Kidney (tissue), 14 donors: ENCODE data around the gene ENPP1. TPM values are rescaled to one million over a fixed set of nuclear protein-coding genes. Genes with fewer than 3 reads are reported as not detected.

Source experiments
- DNase-seq, 5 donors: peaks; one replicate each; pipeline ENCODE4 v3.0.0-alpha.2; 2013 to 2020
- FAIRE-seq: peaks from 2 replicates; lab custom pipeline; 2012; peaks lifted over from hg19 to GRCh38; lab: Jason Lieb, UNC
- H3K27ac ChIP-seq, 2 donors: one replicate each; pipeline ENCODE4 v1.7.0; 2013; ENCODE audit warnings: low read depth in 2 of 2, low read length in 2 of 2, inconsistent platforms in 1 of 2
- H3K27me3 ChIP-seq: one replicate; pipeline ENCODE4 v1.7.1; 2013; ENCODE audit warnings: low read length, inconsistent platforms; ENCODE audit not compliant: control insufficient read depth, insufficient read depth
- H3K36me3 ChIP-seq, 3 donors: one replicate each; pipeline versions ENCODE4 v1.7.0 to v1.7.1; 2013; ENCODE audit warnings: low read length in 3 of 3, control low read depth in 1 of 3, inconsistent platforms in 1 of 3; ENCODE audit not compliant: insufficient read depth in 3 of 3, control insufficient read depth in 2 of 3
- H3K4me1 ChIP-seq, 3 donors: one replicate each; pipeline versions ENCODE4 v1.7.0 to v1.7.1; 2013; ENCODE audit warnings: low read length in 3 of 3, inconsistent platforms in 1 of 3, low read depth in 1 of 3; ENCODE audit not compliant: control insufficient read depth in 2 of 3, insufficient read depth in 2 of 3
- H3K4me3 ChIP-seq, 3 donors: one replicate each; pipeline versions ENCODE4 v1.7.0 to v1.8.1; 2013; ENCODE audit warnings: low read length in 3 of 3, control low read depth in 1 of 3, inconsistent platforms in 1 of 3
- H3K9ac ChIP-seq, 3 donors: one replicate each; pipeline versions ENCODE4 v1.7.0 to v1.7.1; 2013; ENCODE audit warnings: low read length in 3 of 3, control low read depth in 1 of 3, inconsistent platforms in 1 of 3
- H3K9me3 ChIP-seq, 3 donors: one replicate each; pipeline versions ENCODE4 v1.7.0 to v1.7.1; 2013; ENCODE audit warnings: low read length in 3 of 3, control low read depth in 1 of 3, inconsistent platforms in 1 of 3; ENCODE audit not compliant: control insufficient read depth in 2 of 3, insufficient read depth in 1 of 3
- CTCF ChIP-seq: IDR thresholded peaks from 3 replicates; pipeline ENCODE4 v1.5.1; 2012; ENCODE audit warnings: mild to moderate bottlenecking, moderate library complexity, borderline replicate concordance; ENCODE audit not compliant: insufficient read depth; ENCODE audit errors: extremely low read depth
- intact Hi-C: fragments of 100-400 bp; cut with DNase I; formaldehyde crosslinking; loops from one replicate; pipeline ENCODE4 v1.11.1; 2022
- microRNA-seq: library from miRNA; unstranded; fragments of <30 nt; microRNA quantifications from one replicate; pipeline ENCODE4 v1.2.0, GENCODE V29; 2020
- polyA plus RNA-seq: library from polyadenylated mRNA; stranded (reverse); fragments of 350-450 nt; fragmentation: Illumina TruSeq; extraction: RNeasy Lipid Tissue Mini Kit (QIAGEN cat#74804); gene quantifications from one replicate; pipeline ENCODE4 v1.2.3, GENCODE V29; 2014; ENCODE audit warnings: low read depth, low replicate concordance; ENCODE audit not compliant: insufficient read depth
- total RNA-seq: library from RNA; stranded (reverse); fragmentation: NEBNext Ultra II Directional; extraction: Animal tissue kit (Norgen Biotek cat#: 25700); gene quantifications from one replicate; pipeline ENCODE4 v1.2.1, GENCODE V29; 2021
- donor health status: control.
- donor health status: control.
- donor health status: control.
- donor health status: control.
- donor health status: control.
- donor health status: DM: yes; HTN: yes; CAD: no.
- donor health status: Normal renal cell carcinoma (clear cell type).

The ENPP1 gene
- total and polyA plus RNA-seq, 2 donors from 2014 or later, result 3.7 to 6.5 TPM

- intact Hi-C loops, result no loop called here
- Histone ChIP-seq H3K36me3 (no peaks in the 10 kb centered on the region), H3K9me3 (no peaks in the 10 kb centered on the region), H3K4me3 (no peak overlapping the region), H3K27ac (no peak overlapping the region), H3K27me3 (no peaks in the 10 kb centered on the region), H3K9ac (no peak overlapping the region), H3K4me1 (no peaks in the 10 kb centered on the region)
- no peak for TF ChIP-seq CTCF
- DNase-seq (no peak), FAIRE-seq (no peak)
These were observed 130.1 kb downstream of the ENPP1 start for GRCh38 chr6:131937703-131938631.

Small RNA genes lying within 50 kb of the gene (microRNA-seq; reads per million reads assigned to microRNA genes)
- gene MIR548H5, result not detected

Other genes starting within 250 kb of the ENPP1 start
- not detected for gene ARG1, start 234.8 kb upstream of the ENPP1 start, total RNA-seq
- not detected for gene ARG1, start 234.8 kb upstream of the ENPP1 start, polyA plus RNA-seq
- gene MED23, start 179.8 kb upstream of the ENPP1 start, total RNA-seq, result 27.4 TPM
- 7.7 TPM for gene MED23, start 179.8 kb upstream of the ENPP1 start, polyA plus RNA-seq
- 2.0 TPM for gene ENPP3, start 170.7 kb upstream of the ENPP1 start, total RNA-seq
- 2.5 TPM for gene ENPP3, start 170.7 kb upstream of the ENPP1 start, polyA plus RNA-seq
- not detected for gene OR2A4, start 106.6 kb upstream of the ENPP1 start, total RNA-seq
- gene OR2A4, start 106.6 kb upstream of the ENPP1 start, polyA plus RNA-seq, result not detected
- not detected for gene CTAGE9, start 97.0 kb upstream of the ENPP1 start, total RNA-seq
- not detected for gene CTAGE9, start 97.0 kb upstream of the ENPP1 start, polyA plus RNA-seq
- gene CCN2, start 143.4 kb downstream of the ENPP1 start, total RNA-seq, result 64.1 TPM
- gene CCN2, start 143.4 kb downstream of the ENPP1 start, polyA plus RNA-seq, result 248 TPM